WI38 (cell line): Measurements from ENCODE around the gene S100A13.

Experiments
- H3K4me3 ChIP-seq: 2 replicates; pipeline ENCODE4 v1.5.1; 2011; ENCODE audit warnings: low read depth, mild to moderate bottlenecking, control low read depth, low read length
- TF ChIP-seq, protein P1 (sequence below): IDR thresholded peaks from 2 replicates; pipeline ENCODE4 v1.5.1; 2012; ENCODE audit warnings: low read depth, mild to moderate bottlenecking, control low read depth, low read length

S100A13 gene

DNA sequence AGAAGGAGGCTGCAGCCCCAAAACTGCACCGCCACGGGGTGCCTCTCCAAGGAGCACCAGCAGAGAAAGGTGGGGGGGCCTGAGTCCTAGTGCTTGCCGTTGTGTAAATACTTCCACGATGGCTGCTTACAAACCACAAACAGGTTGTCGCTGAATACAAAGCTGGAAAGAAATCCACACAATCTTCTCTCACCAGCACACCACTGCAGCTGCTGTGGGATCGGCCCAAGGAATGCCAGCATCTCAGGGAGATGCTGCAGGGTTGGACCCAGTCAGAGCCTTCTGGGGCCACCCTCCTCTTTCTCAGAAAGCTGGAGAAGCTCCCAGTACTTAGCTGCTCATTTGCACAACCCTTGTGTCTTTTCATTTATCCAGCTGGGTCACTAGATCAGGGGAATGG lies 8.1 kb downstream of the S100A13 start:
- TF ChIP-seq, protein P1, sequence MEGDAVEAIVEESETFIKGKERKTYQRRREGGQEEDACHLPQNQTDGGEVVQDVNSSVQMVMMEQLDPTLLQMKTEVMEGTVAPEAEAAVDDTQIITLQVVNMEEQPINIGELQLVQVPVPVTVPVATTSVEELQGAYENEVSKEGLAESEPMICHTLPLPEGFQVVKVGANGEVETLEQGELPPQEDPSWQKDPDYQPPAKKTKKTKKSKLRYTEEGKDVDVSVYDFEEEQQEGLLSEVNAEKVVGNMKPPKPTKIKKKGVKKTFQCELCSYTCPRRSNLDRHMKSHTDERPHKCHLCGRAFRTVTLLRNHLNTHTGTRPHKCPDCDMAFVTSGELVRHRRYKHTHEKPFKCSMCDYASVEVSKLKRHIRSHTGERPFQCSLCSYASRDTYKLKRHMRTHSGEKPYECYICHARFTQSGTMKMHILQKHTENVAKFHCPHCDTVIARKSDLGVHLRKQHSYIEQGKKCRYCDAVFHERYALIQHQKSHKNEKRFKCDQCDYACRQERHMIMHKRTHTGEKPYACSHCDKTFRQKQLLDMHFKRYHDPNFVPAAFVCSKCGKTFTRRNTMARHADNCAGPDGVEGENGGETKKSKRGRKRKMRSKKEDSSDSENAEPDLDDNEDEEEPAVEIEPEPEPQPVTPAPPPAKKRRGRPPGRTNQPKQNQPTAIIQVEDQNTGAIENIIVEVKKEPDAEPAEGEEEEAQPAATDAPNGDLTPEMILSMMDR = no peak
- H3K4me3 ChIP-seq = no peak overlapping the region

DNA sequence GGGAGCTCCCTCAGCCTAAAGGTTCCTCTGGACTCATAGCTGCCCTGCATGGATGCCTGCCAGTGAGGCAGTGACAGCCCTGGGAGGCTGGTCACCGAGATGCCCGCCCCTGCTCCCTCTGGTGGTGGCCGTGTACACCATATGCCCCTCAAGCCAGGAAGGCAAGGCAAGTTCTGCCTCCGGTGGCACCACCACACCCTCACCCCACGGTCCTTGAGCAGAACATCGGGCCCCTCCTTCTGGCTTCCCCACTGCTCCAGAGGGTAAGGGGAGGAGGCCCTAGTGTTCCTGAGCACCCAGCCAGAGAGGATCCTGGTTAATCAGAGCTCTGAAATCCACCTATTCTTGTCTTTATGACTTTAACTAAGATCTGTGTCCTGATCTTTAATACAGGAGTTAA lies 9.6 kb downstream of the S100A13 start:
- no peak overlapping the region for H3K4me3 ChIP-seq
- TF ChIP-seq, protein P1 = peak; percentile 53

DNA sequence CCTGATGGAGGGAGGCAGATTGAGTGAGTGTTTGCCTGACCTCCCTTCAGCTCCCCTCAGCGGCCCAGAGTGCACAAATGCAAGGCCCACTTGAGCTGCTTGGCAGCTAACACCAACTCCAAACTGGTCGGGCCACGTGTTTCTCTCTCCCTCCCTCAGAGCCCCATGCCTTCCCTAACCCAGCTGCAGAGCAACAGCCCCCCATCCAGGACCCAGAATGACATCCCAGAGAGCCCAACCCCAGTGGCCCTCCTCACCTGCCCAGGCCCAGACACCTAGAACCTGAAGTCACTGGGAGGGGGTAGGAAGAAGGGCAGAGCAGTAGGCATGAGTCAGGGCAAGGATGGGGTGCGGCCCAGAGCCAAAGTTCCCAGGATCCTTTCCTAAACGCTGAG lies 10.4 kb downstream of the S100A13 start:
- H3K4me3 ChIP-seq = no peak overlapping the region
- TF ChIP-seq, protein P1 = no peak

DNA sequence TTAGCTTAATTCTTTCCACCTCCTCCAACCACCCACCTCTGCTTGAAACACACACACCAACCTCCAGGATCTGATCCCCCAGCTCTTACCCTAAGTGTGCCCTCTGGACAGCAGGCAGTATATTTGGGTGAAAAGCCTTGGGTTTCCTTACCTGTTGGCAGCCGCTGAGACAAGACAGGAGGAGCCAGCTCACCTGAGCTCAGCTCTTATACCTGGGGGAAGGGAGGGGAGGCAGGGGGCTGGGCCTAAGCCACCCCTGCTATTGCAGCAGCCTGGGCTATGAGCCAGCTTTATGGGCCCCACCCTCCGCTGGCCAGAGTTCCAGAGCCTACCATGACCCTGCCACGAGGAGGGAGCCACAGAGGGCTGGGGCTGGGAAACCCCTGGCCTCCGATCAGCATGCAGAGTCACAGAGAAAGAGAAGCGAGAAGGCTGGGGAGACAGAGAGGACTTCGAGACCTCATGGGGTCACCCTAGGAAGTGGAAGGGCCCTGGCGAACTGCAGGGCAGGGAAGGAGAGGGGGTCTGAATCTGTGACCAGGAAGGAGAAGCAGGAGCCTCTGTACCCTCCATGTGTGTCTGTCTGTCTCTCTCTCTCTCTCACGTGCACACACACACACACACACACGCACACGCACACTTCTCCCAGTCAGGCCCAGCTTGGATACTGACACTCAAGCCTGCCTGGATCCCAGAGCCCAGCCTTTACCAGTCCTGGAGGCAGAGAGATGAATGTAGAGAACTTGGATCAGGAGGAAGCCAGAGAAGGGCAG lies 11.0 kb downstream of the S100A13 start, which contains the start of gene S100A14:
Gene S100A14 (minus strand): TSS at position 182 of the 773 bp plus-strand sequence. CDS start 467 bp downstream, outside the sequence.
- no peak within 1 kb of the TSS for H3K4me3 ChIP-seq
- TF ChIP-seq, protein P1 = no peak

DNA sequence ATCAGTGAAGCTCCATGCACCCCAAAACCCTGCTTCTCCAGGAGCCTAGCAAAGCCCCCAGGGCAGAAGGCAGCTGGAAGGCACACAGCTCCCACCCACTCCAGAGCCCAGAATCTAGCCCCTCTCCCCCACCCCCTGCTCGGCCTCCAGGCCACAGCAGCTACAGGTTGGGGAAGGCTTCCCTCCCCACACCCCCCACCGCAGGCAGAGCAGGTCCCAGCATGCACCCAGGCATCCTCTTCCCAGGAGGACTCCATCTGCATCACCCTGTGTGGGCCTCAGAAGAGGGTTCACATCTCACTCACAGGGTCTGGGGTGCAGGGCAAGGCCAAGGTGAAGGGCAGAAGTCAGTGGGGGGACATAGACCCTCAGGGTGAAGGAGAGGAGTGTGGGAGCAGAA lies 11.9 kb downstream of the S100A13 start:
- no peak overlapping the region for H3K4me3 ChIP-seq
- TF ChIP-seq, protein P1 = no peak

DNA sequence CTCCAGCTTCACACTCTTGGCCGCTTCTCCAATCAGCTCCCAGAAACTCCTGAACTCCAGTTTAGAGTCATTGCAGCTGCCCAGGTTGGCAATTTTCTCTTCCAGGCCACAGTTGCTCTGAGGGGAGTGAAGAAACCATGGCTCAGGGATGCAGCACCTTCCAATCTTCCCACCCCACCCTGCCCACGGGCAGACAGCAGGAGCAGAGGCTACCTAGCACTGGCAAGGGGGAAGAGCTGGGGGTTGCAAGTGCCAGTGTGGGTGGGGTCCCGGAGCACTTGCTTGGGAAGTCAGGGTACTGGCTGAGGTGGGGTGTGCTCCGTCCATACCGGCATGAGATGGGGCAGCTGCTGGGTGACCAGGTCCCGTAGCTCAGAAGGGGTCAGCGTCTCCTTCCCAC lies 12.4 kb downstream of the S100A13 start:
- no peak overlapping the region for H3K4me3 ChIP-seq
- TF ChIP-seq, protein P1 = no peak

DNA sequence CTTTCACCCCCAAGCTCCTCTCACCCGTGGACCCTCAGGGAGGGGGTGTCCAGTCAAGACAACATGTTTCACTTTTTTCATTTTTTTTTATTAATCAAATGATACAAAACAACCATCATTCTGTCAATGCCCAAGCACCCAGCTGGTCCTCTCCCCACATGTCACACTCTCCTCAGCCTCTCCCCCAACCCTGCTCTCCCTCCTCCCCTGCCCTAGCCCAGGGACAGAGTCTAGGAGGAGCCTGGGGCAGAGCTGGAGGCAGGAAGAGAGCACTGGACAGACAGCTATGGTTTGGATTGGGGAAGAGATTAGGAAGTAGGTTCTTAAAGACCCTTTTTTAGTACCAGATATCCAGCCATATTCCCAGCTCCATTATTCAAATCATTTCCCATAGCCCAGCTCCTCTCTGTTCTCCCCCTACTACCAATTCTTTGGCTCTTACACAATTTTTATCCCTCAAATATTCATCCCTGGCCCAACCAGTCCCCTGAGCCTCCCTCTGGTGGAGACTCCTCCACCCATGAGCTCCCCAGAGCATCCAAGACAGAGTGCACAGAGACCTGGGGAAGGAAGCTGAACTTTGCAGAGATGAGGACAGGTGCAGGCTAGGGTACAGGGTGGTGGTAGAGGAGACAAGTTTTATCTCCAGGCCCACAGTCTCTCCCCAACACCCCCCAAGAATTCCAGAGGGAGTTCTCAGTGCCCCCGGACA lies 13.0 kb downstream of the S100A13 start:
- TF ChIP-seq, protein P1 = no peak
- H3K4me3 ChIP-seq = no peak overlapping the region
